ENCODE results near the gene SBF2.
"Not testable (repeated sequence)": the region's sequence is repeated elsewhere in the genome, so short reads cannot be mapped to it uniquely, and the experiment has no call there.

SBF2 gene

DNA sequence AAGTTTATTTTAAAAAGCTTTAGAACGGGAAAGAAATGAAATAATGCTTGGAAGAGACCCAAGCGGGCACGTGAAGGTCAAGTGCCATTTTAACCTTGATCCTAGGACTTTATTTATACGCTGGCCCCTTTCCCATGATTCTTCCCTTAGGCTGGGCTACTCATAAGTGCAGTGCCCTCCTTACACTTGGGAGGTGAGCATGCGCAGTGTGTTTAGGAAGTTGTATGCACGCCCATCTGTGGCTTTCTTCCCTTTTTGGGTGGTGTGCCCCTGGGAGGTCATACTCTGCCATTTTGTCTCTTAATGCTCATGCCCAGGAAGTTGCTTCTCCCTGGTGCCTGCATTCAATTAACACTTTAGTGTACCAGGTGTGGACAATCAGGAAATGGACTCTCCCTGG, 390.4 kb downstream of the SBF2 start:
- DNase-seq (ENCODE audit: low read depth in 2 of 2) = no peak

DNA sequence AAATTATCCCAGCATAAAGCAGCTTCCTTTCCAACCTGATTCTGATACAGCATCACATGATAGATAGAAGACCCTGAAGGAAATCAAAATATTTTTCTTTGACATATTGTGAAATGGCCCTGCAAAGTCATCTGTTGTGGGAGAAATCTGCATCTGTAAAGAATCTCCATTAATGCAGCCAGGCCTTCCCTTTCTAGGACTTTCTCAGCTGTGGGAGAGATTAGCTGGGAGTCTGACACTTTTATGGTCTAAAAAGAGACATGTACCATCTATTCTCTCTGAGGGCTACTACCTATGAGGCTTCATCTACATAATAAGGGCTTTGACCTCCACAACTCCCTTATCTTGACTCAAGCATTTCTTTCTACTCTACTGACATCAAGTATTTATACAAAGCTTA, 392.1 kb downstream of the SBF2 start:
- DNase-seq (ENCODE audit: low read depth in 2 of 2) = no peak

DNA sequence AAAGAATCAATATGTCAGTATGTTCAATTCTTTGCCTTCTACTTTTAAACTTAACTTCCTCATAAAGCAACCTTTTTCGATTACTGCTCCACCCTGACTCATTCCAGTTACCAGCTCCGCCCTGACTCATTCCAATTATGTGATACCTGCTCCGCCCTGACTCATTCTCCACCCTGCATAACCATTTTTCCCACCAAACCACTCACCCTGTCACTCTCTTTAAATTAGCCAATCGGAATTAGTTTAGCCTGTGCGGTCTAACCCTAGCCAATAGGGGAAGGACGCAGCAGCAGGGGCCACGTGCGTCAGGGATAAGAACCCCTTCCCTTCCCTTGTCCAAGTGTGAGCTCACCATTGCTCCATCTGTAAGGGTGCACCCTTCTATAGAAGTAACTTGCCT, 393.8 kb downstream of the SBF2 start:
- DNase-seq (ENCODE audit: low read depth in 2 of 2) = not testable (repeated sequence)

DNA sequence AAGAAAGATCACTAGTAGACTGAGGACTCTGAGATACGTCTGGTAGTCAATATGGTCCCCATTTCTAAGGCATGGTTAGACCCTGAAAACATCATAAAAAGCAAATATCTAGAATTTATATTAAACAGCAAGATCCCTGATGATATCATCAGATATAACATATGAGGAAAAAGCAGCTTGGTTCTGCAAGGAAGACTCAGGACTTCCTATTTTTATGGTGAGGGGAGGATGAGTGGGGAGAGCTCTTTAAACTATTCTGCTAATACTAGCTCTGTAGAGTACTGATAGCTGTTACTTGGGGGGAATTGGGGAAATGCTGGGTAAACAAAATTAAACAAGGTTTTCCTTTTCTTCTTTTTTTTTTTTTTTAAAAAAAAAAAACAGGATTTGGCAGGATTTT, 394.3 kb downstream of the SBF2 start:
- DNase-seq (ENCODE audit: low read depth in 2 of 2) = no peak

DNA sequence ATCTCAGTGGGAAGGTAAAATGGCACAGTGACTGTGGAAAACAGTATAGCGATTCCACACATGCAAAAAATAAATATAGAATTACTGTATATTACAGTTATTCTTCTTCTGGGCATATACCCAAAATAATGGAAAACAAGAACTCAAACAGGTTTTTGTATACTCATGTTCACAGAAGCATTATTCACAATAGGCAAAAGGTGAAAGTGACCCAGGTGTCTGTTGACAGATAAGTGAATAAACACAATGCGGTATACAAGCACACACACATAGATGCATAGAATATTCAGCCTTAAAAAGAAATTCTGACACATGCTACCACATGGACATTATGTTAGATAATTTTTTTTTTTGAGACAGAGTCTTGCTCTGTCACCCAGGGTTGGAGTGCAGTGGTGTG, 397.1 kb downstream of the SBF2 start:
- DNase-seq (ENCODE audit: low read depth in 2 of 2) = no peak

DNA sequence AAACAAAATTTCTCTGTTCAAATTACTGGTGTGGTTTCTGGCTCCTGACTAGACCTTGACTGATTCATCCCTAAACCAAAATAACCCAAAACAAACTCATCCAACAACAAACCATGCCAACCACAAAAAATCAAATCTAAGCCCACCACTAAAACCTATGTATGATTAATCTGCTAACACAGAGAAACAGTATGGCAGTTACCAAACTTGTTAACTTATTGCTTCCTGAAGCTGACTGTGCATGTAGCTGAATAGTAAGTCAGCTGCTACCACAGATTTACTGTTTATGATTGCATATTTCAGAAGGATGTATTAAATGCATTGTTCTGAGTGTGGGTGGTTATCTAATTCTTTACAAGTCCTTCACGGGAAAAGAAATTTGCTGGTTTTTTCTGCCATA, 399.0 kb downstream of the SBF2 start:
- DNase-seq (ENCODE audit: low read depth in 2 of 2) = no peak

DNA sequence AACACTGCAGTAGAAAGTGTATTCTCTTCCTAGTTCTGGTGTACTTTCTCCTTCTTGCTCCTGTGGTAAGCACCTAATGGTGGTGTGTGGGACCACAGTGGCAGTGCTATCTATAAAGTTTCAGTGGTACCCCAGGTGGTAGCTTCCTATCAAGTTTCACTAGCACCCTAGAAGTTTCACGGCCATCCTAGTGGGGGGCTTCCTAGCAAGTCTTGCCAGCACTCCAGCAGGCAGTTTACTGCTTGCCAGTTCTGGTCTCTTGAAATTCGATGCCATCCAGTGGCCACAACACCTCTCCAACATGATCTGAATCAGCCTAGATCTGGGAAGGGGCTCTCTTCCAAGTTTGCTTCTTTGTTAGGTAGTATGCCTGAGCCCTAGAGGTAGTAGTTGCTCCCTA, 400.5 kb downstream of the SBF2 start:
- no peak for DNase-seq (ENCODE audit: low read depth in 2 of 2)

DNA sequence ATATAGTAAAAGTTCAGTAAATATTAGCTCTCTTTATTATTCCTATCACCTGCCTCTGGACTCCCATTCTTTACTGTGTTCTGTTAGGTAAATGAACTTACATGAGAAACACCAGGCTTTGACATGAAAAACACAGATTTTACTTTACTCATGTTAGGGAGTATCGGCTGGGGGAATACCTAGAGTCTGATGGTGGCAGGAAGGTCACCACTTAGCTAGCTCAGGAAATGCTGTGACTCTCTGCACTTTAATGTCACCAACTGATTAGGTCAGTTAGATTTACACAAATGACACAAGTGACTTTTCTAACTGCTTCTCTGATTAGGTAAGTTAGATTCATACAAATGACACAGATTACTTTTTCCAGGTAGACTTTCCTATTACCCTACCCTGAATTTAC, 405.1 kb downstream of the SBF2 start:
- no peak for DNase-seq (ENCODE audit: low read depth in 2 of 2)

DNA sequence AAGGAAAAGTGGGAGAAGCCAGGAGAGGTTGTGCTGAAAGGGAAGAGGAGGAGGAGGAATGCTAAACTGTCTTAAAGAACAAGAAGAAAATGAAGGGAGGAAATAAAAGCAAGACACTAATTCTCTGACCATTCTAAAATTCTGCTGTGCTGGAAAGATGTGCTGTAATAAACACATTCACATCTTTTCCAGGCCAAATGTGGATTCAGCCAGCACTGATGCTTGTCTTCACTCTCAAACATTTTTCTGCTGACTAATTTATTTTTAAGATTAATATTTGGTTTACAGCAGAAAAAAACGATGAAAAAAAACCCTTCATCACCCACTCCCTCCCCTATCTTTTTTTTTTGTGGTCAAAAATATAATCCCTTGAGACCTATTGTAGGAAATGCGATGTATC, 406.5 kb downstream of the SBF2 start:
- DNase-seq (ENCODE audit: low read depth in 2 of 2) = no peak

DNA sequence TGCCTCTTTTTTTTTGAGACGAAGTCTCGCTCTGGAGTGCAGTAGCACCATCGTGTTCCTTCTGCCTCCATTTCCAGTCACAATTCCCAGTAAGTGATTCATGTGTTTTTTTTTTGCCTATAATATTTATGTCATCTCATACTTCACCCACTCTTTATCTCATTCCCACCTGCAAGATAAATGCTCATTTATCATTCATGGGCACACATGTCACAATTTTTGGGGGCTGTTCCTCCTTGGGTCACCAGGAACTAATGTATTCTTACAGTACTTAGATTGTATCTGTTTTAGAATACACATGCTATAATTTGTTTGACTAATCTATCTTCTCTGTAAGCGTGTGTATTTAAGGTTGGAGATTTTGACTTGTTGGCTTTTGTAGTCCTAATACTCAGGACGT, 407.4 kb downstream of the SBF2 start:
- DNase-seq (ENCODE audit: low read depth in 2 of 2) = no peak

DNA sequence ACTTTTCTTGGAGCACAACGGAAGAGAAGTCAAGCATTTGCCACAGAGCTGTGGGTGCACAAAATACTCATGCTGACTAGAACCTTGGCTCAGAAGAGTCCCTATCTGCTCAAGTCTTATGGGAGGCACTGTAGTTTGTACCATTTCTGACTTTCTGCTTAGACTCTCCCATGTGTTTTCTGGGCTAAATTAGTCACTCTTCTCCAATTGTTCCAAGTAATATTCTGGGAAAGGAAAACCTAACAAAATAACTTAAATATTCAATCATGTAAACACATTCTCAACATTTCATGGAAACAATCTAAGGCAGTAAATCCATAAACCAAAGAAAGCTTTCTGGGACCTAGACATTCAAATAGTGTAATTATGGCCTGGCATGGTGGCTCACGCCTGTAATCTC, 409.4 kb downstream of the SBF2 start:
- no peak for DNase-seq (ENCODE audit: low read depth in 2 of 2)

DNA sequence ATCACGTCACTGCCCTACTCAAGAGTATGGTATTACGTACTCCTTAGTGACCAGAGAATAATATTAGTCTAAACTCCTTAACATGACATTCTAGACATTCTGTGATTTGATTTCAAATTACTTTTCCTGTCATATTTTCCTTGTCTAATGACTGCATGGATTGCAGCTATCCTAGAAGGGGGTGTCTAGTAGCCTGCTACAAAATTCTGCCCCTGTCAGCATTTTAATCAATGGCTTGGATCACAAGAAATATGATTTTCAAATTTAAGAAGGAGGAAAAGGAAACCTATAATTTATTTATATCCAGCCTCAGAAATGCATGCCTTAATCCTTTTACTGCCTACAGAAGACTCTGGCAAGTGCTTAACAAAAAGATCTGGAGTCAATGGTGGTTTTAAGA, 413.4 kb downstream of the SBF2 start:
- DNase-seq (ENCODE audit: low read depth in 2 of 2) = no peak

DNA sequence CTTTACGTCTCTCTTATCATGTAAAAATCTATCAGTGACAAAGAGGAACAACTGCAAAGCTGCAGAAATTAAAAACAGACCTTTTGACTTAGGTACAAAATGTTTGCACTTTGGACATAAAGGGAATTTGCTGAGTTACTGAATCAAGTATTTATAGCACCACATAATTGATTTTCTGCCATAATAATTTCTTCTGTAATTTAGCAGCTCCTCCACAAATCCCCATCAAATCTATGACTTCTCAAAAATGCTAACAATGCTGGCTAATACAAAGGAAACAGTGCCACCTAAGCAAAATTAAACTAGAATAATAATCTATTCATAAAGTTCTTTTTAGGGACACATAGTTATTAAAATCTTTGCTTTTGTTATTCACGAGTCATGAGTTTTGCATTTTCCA, 415.1 kb downstream of the SBF2 start:
- no peak for DNase-seq (ENCODE audit: low read depth in 2 of 2)

DNA sequence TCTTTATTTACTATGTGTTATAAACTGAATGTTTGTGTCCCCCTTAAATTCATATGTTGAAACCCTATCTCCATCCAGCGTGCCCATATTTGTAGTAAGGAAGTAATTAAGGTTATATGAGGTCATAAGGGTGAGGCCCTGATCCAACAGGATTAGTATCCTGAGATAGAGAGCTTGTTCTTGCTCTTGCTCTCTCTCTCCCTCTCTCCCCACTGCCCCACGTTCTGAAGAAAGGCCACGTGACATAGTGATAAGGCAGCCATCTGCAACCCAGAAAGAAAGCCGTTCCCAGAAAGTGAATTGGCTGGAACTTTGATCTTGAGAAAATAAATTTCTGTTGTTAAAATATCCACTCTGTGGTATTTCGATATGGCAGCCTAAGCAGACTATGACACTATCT, 417.7 kb downstream of the SBF2 start:
- no peak for DNase-seq (ENCODE audit: low read depth in 2 of 2)

DNA sequence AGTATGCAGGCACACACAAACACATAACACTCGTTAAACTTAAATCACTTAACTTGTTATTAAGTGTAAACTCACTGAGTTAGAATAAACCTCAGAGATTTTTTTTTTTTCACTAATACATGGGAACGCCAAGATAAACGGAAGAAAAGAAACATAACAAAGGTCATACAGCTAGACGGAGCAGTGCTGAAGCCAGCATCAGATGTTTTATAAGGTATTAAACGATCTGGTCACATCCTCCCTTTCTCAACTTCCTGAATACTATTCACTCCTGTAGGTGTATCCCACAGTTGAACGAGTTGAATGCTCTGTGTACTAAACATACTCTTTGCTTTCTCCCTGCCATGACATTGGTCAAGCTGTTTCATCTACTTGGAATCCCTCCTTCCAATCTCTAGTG, 418.2 kb downstream of the SBF2 start:
- DNase-seq (ENCODE audit: low read depth in 2 of 2) = no peak

DNA sequence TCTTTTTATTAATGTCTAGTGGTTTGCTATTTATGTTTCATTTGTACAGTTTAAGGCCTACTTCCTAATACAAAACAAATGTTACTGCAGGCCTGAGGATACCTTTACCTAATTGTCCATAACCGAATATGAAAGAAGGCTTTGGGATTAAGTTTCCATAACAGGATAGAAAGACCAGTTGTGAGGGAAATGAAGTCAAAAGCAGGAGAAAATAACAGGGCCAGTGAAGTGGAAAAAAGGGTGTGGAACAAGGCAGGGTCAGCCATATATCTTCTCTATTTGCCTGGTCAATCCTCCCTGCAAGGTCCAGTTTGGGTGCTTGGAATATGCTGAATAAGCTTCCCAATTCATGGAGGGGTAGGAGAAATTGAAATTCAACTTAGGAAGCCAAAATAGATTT, 418.6 kb downstream of the SBF2 start:
- no peak for DNase-seq (ENCODE audit: low read depth in 2 of 2)

DNA sequence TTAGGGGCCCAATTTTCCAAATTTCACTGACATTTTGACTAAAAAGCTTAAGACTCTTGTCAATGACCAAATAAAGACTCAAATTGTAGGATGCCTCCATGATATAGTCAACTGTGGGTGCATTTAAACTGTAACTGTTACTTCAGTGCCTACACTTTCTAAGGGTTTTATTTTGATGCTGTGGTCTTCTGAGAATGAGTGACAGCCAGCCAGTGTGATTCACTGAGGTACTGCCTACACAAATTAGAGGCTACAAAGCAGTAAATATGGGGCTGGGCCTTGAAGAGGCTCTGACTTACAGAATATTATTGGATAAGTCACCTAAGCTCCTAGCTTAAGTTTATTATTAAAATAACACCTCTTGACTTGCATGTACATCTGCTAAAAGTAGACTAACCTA, 419.6 kb downstream of the SBF2 start:
- DNase-seq (ENCODE audit: low read depth in 2 of 2) = no peak

DNA sequence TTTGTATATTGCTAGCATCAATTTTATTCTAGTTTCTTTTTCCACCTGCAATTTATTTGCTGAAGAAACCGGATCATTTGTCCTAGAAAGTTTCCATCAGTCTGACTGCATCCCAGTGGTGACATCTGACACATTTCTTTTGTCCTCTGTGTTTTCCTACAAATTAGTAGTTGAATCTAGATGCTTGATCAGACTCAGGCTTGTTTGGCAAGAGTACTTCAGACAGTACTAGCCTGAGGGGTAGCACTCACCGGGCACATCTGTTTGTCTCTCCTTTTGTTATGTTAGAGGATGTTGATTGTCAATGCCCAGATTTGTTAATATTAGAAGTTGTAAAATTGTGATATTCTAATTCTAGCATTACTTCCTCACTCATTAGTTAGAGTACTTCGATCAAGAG, 425.4 kb downstream of the SBF2 start:
- DNase-seq (ENCODE audit: low read depth in 2 of 2) = no peak

DNA sequence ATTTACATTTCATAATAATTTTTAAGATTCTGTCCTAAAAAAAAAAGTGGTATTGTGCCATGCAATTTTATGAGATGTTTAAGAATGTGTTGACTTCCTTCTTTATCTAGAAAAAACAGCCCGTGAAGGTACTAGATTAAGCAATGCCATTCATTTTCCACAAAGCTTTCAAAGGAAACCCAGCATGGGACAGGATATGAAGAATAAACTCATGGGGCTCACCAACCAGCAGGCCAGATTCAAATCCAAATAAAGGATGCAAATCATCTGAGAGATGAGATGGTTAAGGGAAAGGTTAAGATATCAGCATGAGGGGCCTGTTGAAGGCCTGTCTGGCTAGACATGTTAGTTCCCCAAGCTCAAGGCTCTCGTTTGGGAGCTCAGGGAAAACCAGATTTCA, 431.0 kb downstream of the SBF2 start:
- no peak for DNase-seq (ENCODE audit: low read depth in 2 of 2)

DNA sequence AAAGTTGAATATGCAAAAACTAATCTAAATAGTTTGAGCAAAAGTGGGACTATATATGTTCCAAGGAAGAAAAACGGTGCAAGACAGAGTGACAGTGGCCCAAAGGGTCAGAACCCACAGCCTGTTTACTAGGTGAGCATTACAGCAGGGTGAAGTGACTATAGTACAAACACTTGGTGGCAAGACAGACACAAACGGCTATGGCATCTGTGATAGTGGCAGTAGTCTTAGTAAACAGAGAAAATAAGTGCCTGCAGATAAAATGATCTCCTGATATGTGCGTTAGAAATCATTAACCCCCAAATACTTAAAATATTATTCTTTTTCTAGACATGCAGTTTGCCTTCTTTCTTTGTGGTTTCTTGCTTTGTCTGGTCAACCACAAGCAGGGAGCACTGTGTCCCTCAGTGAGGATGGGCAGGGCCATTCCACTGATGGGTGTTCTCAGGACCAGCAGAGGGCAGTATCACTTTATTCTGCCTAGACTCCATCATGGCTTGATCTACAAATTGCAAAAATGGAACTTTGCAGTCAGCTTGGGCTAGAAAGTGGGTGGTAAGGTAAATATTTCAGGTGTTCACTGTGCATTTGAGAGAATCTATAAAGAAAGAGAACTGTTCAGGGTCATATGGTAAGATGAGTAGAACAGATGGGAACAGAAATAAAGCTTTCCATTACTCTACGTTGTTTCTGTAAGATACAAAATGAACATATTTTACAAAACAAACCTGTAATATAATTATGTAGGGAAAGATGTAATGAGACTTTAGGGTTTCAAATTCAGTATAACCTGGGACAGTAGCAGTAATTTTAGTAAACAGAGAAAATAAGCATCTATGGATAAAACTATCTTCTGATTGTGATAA, 431.9 kb downstream of the SBF2 start:
- peak; percentile 18 to 22 for DNase-seq (ENCODE audit: low read depth in 2 of 2)

DNA sequence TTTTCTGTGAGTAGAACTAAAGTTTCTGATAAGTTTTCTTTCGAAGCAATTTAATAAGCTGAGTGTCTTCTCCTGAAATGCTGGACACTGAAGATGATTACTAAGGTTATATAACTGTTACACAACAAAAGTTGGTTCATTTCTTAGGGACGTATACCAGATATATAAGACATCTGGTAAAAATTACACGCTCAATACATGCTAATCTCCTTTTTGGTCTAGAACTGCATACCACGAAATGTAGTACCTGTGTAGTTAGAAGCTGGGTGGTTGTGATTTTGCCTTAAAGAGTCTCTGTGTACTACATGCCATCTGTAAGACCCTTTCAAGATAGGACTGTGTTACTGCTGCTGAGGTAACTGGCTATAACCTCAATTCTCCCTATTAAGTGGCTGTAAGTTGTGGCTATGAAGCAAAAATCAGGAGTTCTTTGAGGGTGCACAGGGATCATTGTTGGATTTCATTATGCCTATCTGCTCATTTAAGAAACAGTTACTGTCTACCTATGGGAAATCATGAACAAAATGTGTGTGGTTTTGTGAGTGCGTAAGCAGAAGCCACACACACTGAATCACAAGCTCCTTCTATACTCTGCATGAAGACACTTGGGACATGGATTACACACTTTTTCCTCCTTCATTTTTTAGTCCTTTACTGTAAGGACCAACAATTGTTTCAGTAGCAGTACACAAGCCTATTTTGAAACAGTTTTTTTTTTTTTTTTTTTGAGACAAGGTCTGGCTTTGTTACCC, 434.3 kb downstream of the SBF2 start:
- DNase-seq (ENCODE audit: low read depth in 2 of 2) = no peak

DNA sequence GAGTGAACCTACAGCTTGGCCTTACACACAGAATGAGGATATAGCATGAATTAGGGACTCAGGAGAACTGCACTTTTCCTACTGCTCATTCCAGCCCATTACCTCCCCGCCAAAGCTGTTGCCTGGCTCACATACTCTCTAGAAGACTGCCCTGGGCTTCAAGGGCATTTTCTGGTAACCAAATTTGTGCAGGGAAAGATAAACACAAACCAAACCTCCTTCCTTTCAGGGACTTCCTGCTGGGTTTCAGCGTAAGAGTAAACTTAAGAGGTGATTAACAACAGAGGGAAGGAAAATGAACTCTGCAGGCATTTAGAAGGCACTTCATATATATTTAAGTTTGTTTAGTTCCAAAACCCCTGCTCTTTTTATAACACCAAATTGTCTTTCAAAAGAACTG, 435.2 kb downstream of the SBF2 start:
- no peak for DNase-seq (ENCODE audit: low read depth in 2 of 2)

DNA sequence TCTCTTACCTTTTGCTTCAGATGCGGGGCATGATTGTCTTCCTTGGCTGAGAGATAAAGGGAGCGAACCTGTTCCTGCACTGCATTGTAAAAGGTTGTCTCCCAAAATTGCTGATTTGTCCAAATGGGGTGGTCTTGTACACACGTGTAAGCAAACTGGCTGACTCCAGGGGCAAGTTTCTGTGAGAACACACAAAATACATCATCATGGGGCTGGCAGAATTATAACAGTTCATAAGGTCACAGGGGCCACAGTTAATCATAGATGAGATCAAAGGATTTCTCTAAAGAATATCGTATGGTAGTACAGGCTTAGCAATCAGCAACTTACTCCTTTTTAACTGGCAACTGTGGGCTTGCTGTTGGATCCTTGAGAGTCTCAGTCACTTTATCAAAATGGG, 435.8 kb downstream of the SBF2 start:
- DNase-seq (ENCODE audit: low read depth in 2 of 2) = no peak
